Activated CD4-positive, alpha-beta T cell treated with anti-CD3 and anti-CD28 coated beads for 48 hours (primary cell): Measurements from ENCODE around the gene SIL1.
"Not testable (repeated sequence)": the region's sequence is repeated elsewhere in the genome, so short reads cannot be mapped to it uniquely, and the experiment has no call there.

ENCODE experiments used
- DNase-seq: peaks from one replicate; pipeline ENCODE4 v3.0.0-alpha.2; 2020

Gene SIL1

DNA sequence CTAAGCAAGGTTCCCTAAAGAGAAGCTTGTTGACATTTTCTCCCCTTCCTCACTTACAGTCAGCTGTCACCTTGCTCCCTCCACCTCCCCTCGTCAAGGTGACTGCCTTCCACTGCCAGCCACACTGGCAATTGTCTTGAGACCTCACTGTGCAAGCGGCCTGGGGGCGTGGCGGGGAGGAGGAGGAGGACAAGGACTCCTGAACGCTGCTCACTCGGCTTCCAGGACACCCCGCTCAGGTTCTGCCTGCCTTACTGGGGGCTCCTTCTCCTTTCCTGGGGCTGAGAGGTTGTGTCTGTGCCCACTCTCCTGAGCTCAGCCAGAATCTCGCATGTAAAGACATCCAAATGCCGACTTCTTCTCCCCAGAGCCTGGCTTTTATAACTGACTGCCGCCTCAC, 262.7 kb downstream of the SIL1 start:
- DNase-seq: no peak

DNA sequence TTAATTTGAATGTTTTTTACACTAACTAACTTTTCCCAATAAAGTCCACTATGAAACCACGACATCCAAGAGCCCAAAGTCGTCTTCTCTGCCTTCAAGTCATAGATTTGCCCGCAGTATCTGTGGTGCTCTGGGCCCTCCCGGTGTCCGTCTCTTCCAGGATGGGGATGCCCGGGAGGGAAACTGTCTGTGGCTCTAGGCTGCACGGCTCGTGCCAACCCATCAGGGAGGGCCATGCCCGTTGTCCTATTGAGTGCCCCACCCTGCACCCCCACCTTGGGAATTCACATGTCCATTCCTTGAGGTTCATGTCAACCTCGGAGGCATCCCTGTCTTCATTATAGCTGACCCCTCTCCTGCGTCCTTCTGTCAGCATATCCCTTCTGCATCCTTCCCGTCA, 263.2 kb downstream of the SIL1 start:
- DNase-seq: no peak

DNA sequence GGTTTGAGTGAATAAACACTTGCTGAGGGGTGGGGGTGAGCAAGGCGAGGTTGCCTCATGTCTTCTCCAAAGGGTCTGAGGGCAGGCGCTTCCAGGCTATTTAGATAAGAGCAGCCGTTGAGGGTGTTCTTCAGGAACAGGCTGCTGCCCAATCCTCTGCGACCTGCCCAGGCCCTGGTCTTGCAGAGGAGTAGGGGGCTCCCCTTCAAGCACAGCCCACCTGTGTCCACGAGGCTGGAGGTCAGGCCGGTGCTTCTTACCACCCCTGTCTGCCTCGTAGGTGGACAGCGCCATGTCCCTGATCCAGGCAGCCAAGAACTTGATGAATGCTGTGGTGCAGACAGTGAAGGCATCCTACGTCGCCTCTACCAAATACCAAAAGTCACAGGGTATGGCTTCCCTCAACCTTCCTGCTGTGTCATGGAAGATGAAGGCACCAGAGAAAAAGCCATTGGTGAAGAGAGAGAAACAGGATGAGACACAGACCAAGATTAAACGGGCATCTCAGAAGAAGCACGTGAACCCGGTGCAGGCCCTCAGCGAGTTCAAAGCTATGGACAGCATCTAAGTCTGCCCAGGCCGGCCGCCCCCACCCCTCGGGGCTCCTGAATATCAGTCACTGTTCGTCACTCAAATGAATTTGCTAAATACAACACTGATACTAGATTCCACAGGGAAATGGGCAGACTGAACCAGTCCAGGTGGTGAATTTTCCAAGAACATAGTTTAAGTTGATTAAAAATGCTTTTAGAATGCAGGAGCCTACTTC, 264.5 kb downstream of the SIL1 start:
- no peak for DNase-seq

DNA sequence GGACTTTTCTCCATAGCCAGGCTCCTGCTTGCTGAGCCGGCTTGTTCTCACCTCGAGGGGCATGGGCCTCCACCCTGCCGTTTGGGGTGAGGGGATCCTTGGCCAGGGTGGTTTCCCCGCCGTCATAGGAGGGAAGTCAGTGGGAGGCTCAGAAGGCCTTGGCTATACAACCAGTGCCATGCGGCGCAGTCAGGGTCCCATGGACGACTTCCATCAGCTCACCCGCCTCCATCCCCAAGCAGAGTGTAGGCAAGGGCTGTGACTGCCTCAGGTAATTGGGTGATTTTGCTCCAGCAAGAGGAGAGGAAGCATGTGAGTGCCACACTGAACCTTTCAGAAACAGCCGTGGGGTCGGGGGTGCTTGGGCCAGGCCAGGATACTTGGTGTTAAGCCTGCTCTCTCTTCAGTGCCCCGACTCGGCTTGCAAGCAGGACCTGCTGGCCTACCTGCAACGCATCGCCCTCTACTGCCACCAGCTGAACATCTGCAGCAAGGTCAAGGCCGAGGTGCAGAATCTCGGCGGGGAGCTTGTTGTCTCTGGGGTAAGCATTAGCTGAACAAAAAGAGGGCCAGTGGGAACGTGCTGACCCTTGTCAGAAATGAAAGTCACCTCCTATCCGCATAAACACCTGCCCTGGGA, 265.9 kb downstream of the SIL1 start:
- DNase-seq: no peak

DNA sequence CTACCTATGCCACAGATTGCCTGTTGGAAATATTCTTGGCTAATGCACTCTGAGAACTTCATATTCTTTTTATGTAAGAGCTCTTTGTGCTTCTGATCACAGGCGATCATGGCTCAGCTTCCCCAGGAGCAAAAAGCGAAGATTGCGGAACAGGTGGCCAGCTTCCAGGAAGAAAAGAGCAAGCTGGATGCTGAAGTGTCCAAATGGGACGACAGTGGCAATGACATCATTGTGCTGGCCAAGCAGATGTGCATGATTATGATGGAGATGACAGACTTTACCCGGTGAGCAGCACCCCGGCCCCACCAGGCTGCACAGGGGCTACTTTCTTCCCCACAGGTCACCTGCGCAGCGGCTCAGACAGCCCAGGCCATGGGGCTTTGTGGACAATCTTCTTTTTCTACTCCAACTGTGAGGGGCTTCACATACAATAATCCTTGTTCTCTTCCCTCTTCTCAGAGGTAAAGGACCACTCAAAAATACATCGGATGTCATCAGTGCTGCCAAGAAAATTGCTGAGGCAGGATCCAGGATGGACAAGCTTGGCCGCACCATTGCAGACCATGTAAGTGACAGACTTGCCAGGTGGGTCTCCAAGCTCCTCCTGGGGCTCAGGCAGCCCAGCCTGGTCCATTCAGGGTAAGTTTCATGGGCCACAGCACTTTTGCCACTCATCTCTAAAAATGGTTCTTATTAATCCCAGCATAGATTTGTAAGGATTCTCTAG, 267.6 kb downstream of the SIL1 start:
- DNase-seq: no peak

DNA sequence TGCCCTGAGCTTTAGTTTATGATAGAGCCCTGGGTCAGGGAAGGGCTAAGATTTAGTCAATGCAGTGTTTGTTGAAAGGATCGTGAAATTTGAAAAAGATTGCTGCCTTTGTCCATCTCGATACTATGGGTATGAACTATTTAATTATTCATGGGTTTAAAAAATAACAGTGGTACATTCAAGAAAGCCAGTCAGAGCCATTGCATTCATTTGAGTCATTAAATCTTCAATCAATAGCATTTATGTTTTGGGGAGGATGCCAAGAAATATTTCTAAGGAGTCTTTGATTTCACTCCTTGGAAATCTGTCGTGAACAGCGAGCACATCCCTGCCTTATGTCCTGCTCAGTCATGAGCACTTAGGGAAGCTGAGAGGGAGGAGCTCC, 268.6 kb downstream of the SIL1 start:
- no peak for DNase-seq

DNA sequence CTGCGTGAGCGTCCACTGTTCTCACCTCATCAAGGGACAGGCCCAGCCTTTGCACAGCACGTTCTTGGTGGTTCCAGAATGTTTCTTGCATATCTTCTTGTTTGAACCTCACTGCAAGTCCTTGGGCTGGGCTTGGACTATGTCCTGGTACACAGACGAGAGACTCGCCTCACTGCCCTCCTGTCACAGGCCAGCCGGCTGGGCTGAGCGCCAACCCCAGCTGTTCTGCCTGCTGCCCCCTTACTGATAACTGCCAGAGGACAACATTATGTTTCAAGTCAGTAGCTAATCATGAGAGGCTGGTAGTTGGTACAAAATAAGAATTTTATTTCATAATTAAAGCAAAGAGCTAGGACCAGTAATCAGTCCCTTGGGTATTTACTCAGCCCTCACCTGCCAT, 270.2 kb downstream of the SIL1 start:
- no peak for DNase-seq

DNA sequence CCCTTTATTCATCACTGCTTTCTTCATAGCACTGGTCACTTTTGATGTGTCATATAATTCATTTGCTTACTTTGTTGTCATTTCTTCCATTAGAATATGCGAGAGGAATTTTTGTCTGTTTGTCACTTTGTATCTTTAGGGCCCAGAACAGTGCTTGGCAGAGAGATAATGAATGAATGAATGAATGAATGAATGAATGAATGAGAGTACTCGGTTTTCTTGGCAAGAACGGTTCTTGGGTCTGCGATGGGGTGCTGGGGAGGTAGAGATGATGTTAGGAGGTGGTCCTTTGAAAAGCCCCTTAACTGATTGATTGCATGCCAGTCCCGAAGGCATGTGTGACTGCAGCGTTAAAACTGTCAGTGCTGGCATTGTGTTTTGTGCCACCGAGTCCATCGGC, 270.6 kb downstream of the SIL1 start:
- no peak for DNase-seq

DNA sequence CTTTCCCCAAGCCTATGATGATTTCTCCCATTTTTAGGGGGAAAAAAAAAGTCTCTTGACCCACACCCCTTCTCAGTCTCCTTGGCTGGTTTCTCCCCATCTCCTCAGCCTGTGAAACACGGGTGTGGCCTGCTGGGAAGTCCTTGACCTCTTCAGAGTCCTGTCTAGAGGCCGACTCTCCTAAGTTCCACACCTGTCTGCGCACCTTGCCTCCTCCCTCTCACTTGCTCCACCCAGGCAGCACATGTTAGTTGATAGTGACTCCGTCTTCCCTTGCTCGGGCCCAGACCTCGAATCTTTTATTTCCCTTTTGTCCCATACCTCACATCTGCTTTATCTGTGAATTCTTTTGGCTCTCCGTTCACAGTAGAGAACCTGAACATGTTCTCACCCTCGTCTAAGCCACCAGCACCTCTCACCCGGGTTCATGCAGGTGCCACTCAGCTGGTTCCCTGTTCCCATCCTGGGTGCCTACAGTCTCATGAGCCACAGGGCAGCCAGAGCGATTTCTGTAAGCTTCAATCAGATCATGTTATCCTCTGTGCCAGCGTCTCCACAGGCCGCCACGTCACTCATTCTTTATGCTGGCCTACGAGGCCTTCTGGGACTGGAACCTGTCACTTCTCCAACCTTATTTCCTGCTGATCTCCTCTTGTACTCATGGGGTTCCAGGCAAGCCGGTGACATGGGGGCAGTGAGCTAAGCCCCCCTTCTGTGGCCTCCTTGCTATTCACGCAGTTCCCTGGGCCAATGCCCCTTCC, 271.3 kb downstream of the SIL1 start:
- no peak for DNase-seq

DNA sequence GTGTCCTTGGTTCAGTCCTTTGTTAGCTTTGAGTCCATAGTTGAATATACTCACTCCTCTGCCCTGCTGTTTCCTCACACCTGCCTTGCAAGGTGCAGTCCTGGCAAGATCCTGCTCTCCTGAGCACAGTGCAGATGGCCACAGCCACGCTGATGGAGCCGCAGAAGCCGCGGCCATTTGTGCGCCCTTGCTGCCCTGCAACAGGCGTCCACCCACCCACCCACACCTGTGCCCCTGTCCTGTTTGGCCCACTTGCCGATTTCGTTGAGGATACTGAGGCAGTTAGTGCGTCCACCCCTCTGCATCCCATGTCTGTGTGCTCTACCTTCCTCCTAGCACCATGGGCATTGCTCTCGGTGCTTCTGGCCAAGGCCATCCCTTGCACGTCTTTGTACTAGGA, 271.9 kb downstream of the SIL1 start:
- DNase-seq: no peak

DNA sequence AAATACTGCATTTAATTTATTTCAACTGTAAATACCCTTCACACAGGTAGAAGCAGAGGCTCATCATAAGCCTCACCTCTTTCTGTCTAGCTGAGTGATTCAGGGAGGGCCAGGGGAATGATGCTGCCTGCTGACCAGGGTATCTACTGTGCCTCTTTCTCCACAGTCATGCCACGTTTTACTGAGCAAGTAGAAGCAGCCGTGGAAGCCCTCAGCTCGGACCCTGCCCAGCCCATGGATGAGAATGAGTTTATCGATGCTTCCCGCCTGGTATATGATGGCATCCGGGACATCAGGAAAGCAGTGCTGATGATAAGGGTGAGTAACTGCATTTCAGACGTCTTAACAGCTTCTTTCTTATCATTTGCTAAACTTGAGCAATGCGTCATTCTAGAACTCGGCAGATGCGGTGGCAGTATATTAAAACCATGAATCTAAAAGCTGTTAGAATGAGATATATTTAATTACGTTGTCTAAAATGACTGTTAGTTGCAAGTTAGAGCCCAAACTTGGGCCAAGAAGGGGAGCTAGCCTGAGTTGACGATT, 273.0 kb downstream of the SIL1 start:
- DNase-seq: no peak

DNA sequence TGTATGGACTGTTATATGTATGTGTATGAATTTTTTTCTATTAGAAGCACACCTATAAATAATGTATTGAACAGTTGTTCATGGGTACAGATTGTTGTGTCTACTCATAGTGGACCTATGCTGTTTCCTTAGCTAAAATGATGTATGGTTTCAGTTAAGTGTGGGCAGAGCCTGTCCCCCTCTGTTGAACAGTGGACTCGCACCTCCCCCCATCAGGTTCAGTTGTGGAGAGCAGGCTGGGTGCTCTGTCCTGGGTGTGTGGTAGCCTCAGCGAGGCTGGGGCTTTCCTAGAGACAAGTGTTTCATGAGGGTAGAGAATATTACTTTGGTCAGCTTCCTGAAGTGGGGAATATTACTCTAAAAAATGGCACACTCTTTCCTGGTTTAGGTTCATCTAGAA, 275.7 kb downstream of the SIL1 start:
- DNase-seq: no peak

DNA sequence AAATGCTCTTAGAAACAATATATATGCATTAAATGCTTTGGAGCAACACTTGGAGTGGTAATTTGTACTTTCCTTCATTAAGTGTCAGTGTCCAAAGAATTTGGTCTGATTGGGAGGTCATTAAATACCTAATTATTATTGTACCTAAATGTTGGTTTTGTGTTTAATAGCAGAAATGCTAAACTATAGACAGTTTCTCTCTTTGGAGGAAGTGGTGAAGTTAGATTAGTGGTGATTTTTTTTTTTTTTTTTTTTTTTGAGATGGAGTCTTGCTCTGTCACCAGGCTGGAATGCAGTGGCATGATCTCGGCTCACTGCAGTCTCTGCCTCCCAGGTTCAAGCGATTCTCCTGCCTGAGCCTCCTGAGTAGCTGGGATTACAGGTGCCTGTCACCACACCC, 276.8 kb downstream of the SIL1 start:
- DNase-seq: not testable (repeated sequence)

DNA sequence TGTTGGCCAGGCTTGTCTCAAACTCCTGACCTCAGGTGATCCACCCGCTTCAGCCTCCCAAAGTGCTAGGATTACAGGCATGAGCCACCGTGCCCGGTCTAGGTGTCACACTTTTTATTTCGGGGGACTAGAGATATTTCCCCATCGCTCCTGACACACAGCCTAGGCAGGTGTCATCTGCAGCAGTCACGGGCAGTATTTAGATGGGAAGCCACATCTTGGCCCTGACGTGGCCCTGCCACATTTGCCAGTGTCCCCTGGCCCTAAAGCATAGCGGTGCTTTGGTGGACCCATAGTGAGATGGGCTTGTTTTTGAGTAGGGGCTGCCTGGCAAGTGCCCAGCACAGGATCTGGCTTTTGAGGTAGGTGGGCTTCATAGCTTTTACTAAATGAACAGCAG, 278.0 kb downstream of the SIL1 start:
- DNase-seq: no peak

DNA sequence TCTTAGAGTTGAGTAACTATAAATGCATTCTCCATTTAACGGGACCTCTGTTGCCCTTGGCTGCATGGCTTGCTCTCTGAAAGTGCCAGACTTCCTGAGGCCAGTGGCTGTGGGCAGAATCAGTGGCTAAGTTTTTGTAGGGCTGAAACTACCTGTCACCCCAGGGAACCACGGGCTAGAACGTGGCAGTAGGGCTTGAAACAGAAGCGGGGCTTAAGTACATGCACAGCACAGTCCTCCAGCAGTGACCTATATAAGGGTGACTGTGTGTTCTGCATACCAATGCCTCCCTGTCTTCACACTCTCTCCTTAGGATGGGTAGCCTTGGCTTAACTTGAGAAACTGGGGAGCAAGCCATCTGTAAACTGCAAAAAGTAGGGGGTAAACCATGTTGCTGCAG, 279.5 kb downstream of the SIL1 start:
- no peak for DNase-seq

DNA sequence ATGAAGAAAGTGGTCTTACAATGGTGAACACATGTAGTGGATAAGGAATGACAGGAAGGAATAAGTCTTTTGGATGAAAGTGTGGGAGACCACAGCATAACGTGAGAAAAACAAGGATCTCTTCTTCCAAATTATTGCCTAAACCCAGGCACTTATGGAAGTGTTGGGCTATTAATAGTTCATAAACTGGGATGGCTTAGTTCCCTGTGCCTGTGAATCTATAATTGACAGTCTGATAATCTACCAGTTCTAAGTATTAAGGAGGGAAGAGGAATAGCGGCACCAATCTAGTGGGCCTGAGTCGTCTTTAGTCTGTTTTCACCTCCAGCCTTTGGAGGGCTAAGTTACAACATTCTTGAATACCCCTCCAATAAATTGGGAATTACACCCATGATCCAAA, 283.8 kb downstream of the SIL1 start:
- no peak for DNase-seq

DNA sequence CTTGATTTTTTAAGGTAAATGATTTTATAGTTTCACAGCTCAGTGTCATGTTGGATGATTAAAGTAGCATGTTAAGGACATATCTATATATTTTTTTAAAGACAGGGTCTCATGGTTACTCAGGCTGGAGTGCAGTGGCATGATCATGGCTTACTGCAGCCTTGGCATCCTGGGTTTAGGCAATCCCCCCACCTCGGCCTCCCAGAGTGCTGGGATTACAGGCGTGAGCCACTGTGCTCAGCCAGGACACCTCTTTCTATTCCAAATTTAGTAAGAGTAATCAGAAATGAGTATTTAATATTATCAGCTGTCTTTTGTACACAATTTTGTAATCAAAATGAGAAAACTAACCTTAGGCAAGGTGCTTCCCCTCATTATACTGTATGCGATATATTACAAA, 284.4 kb downstream of the SIL1 start:
- no peak for DNase-seq

DNA sequence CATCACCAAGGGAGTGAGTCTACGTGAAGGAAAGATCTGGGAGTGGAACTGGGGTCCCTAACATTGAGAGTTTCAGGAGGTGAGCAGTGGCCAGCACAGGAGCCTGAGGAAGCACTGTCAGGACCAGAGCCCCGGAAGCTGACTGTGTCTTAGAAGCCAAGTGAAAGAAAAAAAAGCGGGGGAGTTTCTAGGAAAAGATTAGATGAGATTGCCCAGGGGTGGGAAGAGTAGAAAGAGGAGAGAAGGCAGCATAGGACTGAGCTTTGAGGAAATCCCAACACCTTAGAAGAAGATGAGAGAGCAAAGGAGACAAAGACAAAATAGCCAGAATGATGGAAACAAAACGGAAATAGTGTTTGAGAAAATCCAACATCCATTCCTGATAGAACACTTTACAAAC, 286.1 kb downstream of the SIL1 start:
- no peak for DNase-seq

DNA sequence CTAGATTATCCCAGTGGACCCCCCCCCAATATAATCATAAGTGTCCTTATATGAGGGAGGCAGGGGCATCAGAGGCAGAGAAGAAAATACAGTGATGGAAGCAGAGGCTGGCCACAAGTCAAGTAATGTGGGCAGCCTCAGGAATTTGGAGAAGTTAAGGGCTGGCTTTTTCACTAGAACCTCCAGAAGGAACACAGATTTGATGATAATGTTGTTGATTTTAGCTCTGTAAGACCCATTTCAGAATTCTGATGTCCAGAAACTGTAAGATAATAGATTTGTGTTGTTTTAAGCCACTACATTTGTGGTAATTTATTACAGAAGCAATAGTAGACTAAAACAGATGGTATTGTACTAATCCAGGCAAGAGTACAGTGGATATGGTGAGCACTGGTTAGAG, 286.7 kb downstream of the SIL1 start:
- no peak for DNase-seq

DNA sequence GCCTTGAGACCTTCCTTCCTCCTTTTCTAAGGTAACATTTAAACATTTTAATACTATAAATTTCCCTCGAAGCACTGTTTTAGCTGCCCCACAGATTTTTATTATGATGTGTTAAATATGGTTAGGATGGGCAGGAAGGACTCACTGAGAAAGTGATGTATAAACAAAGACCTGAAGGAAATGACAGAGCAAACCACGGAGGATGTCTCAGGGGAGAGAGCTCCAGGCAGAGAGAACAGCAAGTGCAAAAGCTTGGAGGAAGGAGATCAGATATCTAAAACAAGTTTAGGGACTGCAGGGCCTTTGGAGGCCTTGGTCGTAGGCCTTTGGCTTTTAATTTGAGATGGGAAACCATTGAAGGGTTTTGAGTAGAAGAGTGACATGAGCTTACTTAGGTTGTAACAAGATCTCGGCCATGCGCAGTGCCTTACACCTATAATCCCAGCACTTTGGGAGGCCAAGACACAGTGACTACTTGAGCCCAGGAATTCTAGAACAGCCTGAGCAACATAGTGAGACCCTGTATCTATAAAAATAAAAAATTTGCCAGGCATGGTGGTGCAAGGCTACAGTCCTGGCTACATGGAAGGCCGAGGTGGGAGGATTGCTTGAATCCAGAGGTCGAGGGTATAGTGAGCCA, 287.5 kb downstream of the SIL1 start:
- no peak for DNase-seq

DNA sequence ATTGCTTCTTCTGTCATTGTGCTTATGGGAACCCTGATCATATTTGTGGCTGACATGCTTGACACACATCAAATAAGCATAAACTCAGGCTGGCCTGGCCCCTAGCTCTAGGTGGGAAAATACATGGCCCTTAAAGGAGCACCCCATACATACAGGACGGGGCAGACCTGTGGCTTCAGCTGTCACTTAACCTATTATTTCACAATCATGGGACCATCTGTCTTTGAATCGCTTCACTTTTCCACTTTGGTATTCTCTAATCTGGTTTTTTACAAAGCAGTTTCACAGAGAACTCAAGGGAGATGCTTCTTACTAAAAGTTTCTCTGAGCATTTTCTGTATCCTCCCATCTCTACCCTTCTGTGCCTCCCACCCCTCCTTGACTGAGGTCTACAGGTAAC, 288.4 kb downstream of the SIL1 start:
- no peak for DNase-seq

DNA sequence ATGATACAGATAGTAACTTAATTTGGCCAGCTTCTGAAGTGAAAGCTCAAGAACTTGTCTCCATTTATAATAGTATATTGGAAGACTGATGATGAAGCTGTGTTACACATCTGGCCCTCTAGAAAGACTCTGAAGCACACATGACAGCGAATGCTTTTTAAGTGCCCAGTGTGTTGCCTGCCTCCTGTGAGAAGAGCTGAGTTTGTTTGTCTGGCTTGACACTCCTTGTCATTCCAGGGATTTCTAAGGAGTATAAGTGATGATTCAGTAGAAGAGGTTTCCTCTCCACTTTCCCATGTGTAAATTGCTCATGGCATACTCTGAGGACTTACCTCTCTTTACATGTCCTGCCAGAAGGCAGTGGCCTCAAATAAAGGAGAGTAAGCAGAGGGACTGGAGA, 292.6 kb downstream of the SIL1 start:
- DNase-seq: no peak
